Measurements from ENCODE around the gene ZMYND15.

GRCh38 chr17:4795168-4795567 is 55.5 kb downstream of the ZMYND15 start:
- no peak for TF ChIP-seq POLR2AphosphoS5 (IDR thresholded peaks at IDR 0.05)
- no peak for TF ChIP-seq CTCF (IDR thresholded peaks at IDR 0.05)
- no peak for TF ChIP-seq POLR2A (IDR thresholded peaks at IDR 0.05)
- no peak for TF ChIP-seq EP300 (IDR thresholded peaks at IDR 0.05; ENCODE audit: low read depth)
